MM.1S (cell line): Measurements from ENCODE around the gene PARVA.

ENCODE experiments used
- DNase-seq: peaks from one replicate; pipeline ENCODE4 v3.0.0-alpha.2; 2015
- H2AFZ ChIP-seq: fragments of 300-600 bp; sonication (generic); 2 replicates; pipeline ENCODE4 v1.6.0; 2016; ENCODE audit warnings: antibody characterized with exemption, low read length
- H3F3A ChIP-seq: fragments of 300-600 bp; sonication (generic); 2 replicates; pipeline ENCODE4 v1.6.1; 2016; ENCODE audit warnings: mild to moderate bottlenecking, antibody characterized with exemption, low read length, moderate library complexity, mixed read lengths; ENCODE audit not compliant: insufficient read depth
- H3K27ac ChIP-seq: fragments of 300-600 bp; sonication (generic); 2 replicates; pipeline ENCODE4 v1.5.1; 2016; ENCODE audit warnings: mild to moderate bottlenecking, low read length
- H3K27me3 ChIP-seq: fragments of 300-600 bp; sonication (generic); replicated peaks from 2 replicates; pipeline ENCODE4 v1.6.0; 2016; ENCODE audit warnings: low read length; ENCODE audit not compliant: insufficient read depth
- H3K36me3 ChIP-seq: fragments of 300-600 bp; sonication (generic); replicated peaks from 2 replicates; pipeline ENCODE4 v1.6.1; 2016; ENCODE audit warnings: mild to moderate bottlenecking, low read length, mixed read lengths; ENCODE audit not compliant: insufficient read depth
- H3K4me1 ChIP-seq: fragments of 300-600 bp; sonication (generic); 2 replicates; pipeline ENCODE4 v1.6.1; 2016; ENCODE audit warnings: low read length, mixed read lengths
- H3K4me2 ChIP-seq: fragments of 300-600 bp; sonication (generic); 2 replicates; pipeline ENCODE4 v1.6.0; 2016; ENCODE audit warnings: low read depth, low read length
- H3K4me3 ChIP-seq: fragments of 300-600 bp; sonication (generic); 2 replicates; pipeline ENCODE4 v1.5.1; 2016; ENCODE audit warnings: low read length, mixed read lengths
- H3K79me2 ChIP-seq: fragments of 300-600 bp; sonication (generic); 2 replicates; pipeline ENCODE4 v1.6.1; 2016; ENCODE audit warnings: mixed run types, low read length, mixed read lengths
- H3K9ac ChIP-seq: fragments of 300-600 bp; sonication (generic); 2 replicates; pipeline ENCODE4 v1.6.1; 2016; ENCODE audit warnings: low read length, mixed read lengths
- H3K9me2 ChIP-seq: fragments of 300-600 bp; sonication (generic); replicated peaks from 2 replicates; pipeline ENCODE4 v1.6.1; 2016; ENCODE audit warnings: mild to moderate bottlenecking, low read length, mixed read lengths; ENCODE audit not compliant: insufficient read depth
- H3K9me3 ChIP-seq: fragments of 300-600 bp; sonication (generic); replicated peaks from 2 replicates; pipeline ENCODE4 v1.6.1; 2016; ENCODE audit warnings: mild to moderate bottlenecking, low read length, mixed read lengths; ENCODE audit not compliant: insufficient read depth
- H4K20me1 ChIP-seq: fragments of 300-600 bp; sonication (generic); 2 replicates; pipeline ENCODE4 v1.6.1; 2016; ENCODE audit warnings: mild to moderate bottlenecking, low read length, moderate library complexity, mixed read lengths; ENCODE audit not compliant: insufficient read depth
- CTCF ChIP-seq: fragments of 300-600 bp; sonication (generic); IDR thresholded peaks from 2 replicates; pipeline ENCODE4 v1.5.1; 2016; ENCODE audit warnings: antibody characterized with exemption, low read length, mixed read lengths
- EZH2 ChIP-seq: fragments of 300-600 bp; sonication (generic); optimal IDR thresholded peaks from 2 replicates; pipeline ENCODE3; 2017; ENCODE audit warnings: low read depth, mild to moderate bottlenecking, antibody characterized with exemption, low read length, mixed read lengths
- EZH2phosphoT487 ChIP-seq: fragments of 300-600 bp; sonication (generic); IDR thresholded peaks from 2 replicates; pipeline ENCODE4 v1.6.1; 2018; ENCODE audit warnings: antibody characterized with exemption, low read length

PARVA gene

GRCh38 chr11:12440565-12440964 is 63.2 kb downstream of the PARVA start:
- H3K36me3 ChIP-seq = no peaks in the 10 kb centered on the region
- DNase-seq = no peak
- no peak overlapping the region for H3K4me2 ChIP-seq
- H3K4me3 ChIP-seq = no peak overlapping the region
- no peaks in the 10 kb centered on the region for H4K20me1 ChIP-seq
- H3K4me1 ChIP-seq = peaks cover 20% of the 10 kb centered on the region
- H3K27me3 ChIP-seq = no peaks in the 10 kb centered on the region
- no peak overlapping the region for H3K9ac ChIP-seq
- H3K79me2 ChIP-seq = no peaks in the 10 kb centered on the region
- H3K27ac ChIP-seq = no peak overlapping the region
- TF ChIP-seq EZH2 (no peak), CTCF (no peak), EZH2phosphoT487 (no peak)
- H3K9me3 ChIP-seq = no peaks in the 10 kb centered on the region
- no peaks in the 10 kb centered on the region for H3K9me2 ChIP-seq
- no peak overlapping the region for H2AFZ ChIP-seq
- no peaks in the 10 kb centered on the region for H3F3A ChIP-seq

- no peak overlapping the region for H3K4me2 ChIP-seq
- no peaks in the 10 kb centered on the region for H3K9me2 ChIP-seq
- H3K27me3 ChIP-seq = no peaks in the 10 kb centered on the region
- H2AFZ ChIP-seq = no peak overlapping the region
- no peak for DNase-seq
- no peaks in the 10 kb centered on the region for H3K79me2 ChIP-seq
- no peaks in the 10 kb centered on the region for H3K36me3 ChIP-seq
- no peaks in the 10 kb centered on the region for H3F3A ChIP-seq
- H3K4me3 ChIP-seq = no peak overlapping the region
- no peak for TF ChIP-seq CTCF
- TF ChIP-seq EZH2phosphoT487 = no peak
- no peak for TF ChIP-seq EZH2
- H3K9me3 ChIP-seq = no peaks in the 10 kb centered on the region
- H3K4me1 ChIP-seq = peaks cover 17% of the 10 kb centered on the region
- no peaks in the 10 kb centered on the region for H4K20me1 ChIP-seq
- H3K27ac ChIP-seq = no peak overlapping the region
- no peak overlapping the region for H3K9ac ChIP-seq
Observed at GRCh38 chr11:12441231-12441861, 64.0 kb downstream of the PARVA start.

GRCh38 chr11:12444601-12445000 is 67.2 kb downstream of the PARVA start:
- no peaks in the 10 kb centered on the region for H3K79me2 ChIP-seq
- H3K4me2 ChIP-seq = no peak overlapping the region
- H3F3A ChIP-seq = no peaks in the 10 kb centered on the region
- H3K27ac ChIP-seq = no peak overlapping the region
- H2AFZ ChIP-seq = no peak overlapping the region
- no peaks in the 10 kb centered on the region for H3K9me3 ChIP-seq
- no peak overlapping the region for H3K9ac ChIP-seq
- H3K4me1 ChIP-seq = 0 out of 2 replicates have a peak, but pooled peaks cover 3% of the 10 kb centered on the region
- no peak for DNase-seq
- no peak overlapping the region for H3K4me3 ChIP-seq
- H4K20me1 ChIP-seq = no peaks in the 10 kb centered on the region
- no peak for TF ChIP-seq CTCF
- TF ChIP-seq EZH2 = no peak
- TF ChIP-seq EZH2phosphoT487 = no peak
- H3K27me3 ChIP-seq = no peaks in the 10 kb centered on the region
- no peaks in the 10 kb centered on the region for H3K36me3 ChIP-seq
- no peaks in the 10 kb centered on the region for H3K9me2 ChIP-seq
